GM23338 (cell line): Measurements from ENCODE around the gene PHC1. TPM values are rescaled to one million over a fixed set of nuclear protein-coding genes. Genes with fewer than 3 reads are reported as not detected.
A peak's percentile ranks its signal among the peaks of the same experiment; 100 is the strongest.

Experiments used
- ATAC-seq: fragments of 200-7000 bp; cut with Tn5 transposase; 3 replicates; pipeline ENCODE4 v1.9.1; 2020
- DNase-seq: peaks from one replicate; pipeline ENCODE4 v3.0.0-alpha.2; 2015; ENCODE audit warnings: low spot score
- H2AFZ ChIP-seq: fragments of 200-600 bp; sonication (generic); 2 replicates; pipeline ENCODE4 v1.8.0; 2016; ENCODE audit warnings: antibody characterized with exemption, mild to moderate bottlenecking, moderate library complexity
- H3F3A ChIP-seq: fragments of 200-600 bp; sonication (generic); replicated peaks from 2 replicates; pipeline ENCODE4 v1.8.0; 2017; ENCODE audit warnings: antibody characterized with exemption, mixed run types, low read depth
- H3K27ac ChIP-seq: fragments of 200-600 bp; sonication (generic); 2 replicates; pipeline ENCODE4 v1.6.1; 2016; ENCODE audit warnings: low read depth
- H3K27me3 ChIP-seq: fragments of 200-600 bp; sonication (generic); 2 replicates; pipeline ENCODE4 v1.8.0; 2016; ENCODE audit warnings: mild to moderate bottlenecking, mixed run types, moderate library complexity; ENCODE audit not compliant: insufficient read depth
- H3K36me3 ChIP-seq: fragments of 200-600 bp; sonication (generic); 2 replicates; pipeline ENCODE4 v1.8.0; 2016; ENCODE audit warnings: mild to moderate bottlenecking; ENCODE audit not compliant: insufficient read depth
- H3K4me1 ChIP-seq: fragments of 200-600 bp; sonication (generic); 2 replicates; pipeline ENCODE4 v1.8.0; 2016; ENCODE audit warnings: mild to moderate bottlenecking, moderate library complexity; ENCODE audit not compliant: insufficient read depth
- H3K4me2 ChIP-seq: fragments of 200-600 bp; sonication (generic); 2 replicates; pipeline ENCODE4 v1.7.1; 2017; ENCODE audit warnings: mixed run types
- H3K4me3 ChIP-seq: fragments of 200-600 bp; sonication (generic); 2 replicates; pipeline ENCODE4 v1.6.1; 2016; ENCODE audit warnings: mixed run types
- H3K79me2 ChIP-seq: fragments of 200-600 bp; sonication (generic); replicated peaks from 2 replicates; pipeline ENCODE4 v1.8.0; 2017; ENCODE audit warnings: mild to moderate bottlenecking; ENCODE audit not compliant: insufficient read depth
- H3K9me2 ChIP-seq: fragments of 200-600 bp; sonication (generic); 2 replicates; pipeline ENCODE4 v1.8.0; 2017; ENCODE audit not compliant: insufficient read depth
- H4K20me1 ChIP-seq: fragments of 200-600 bp; sonication (generic); replicated peaks from 2 replicates; pipeline ENCODE4 v1.8.0; 2017; ENCODE audit warnings: mild to moderate bottlenecking; ENCODE audit not compliant: insufficient read depth
- H3K27ac Mint-ChIP-seq: 2 replicates; pipeline ENCODE4 v1.8.0; 2020; ENCODE audit warnings: inconsistent platforms, mild to moderate bottlenecking, moderate library complexity, mixed read lengths
- H3K27me3 Mint-ChIP-seq: 3 replicates; pipeline ENCODE4 v1.8.0; 2022; ENCODE audit warnings: low read depth, mild to moderate bottlenecking, moderate library complexity, mixed read lengths, inconsistent platforms; ENCODE audit not compliant: insufficient read depth, poor library complexity
- H3K36me3 Mint-ChIP-seq: 3 replicates; pipeline ENCODE4 v1.8.0; 2021; ENCODE audit warnings: low read depth, mild to moderate bottlenecking, inconsistent platforms, moderate library complexity, mixed read lengths
- H3K4me1 Mint-ChIP-seq: 3 replicates; pipeline ENCODE4 v1.8.0; 2020; ENCODE audit warnings: mild to moderate bottlenecking, inconsistent platforms, mixed read lengths
- H3K4me3 Mint-ChIP-seq: 3 replicates; pipeline ENCODE4 v1.8.0; 2021; ENCODE audit warnings: moderate library complexity, mild to moderate bottlenecking, inconsistent platforms, mixed read lengths
- H3K9me3 Mint-ChIP-seq: 3 replicates; pipeline ENCODE4 v1.8.0; 2020; ENCODE audit warnings: moderate library complexity, mild to moderate bottlenecking, inconsistent platforms, mixed read lengths
- CREB1 ChIP-seq: fragments of 250-450 bp; sonication (Bioruptor Pico); IDR thresholded peaks from 2 replicates; pipeline ENCODE4 v1.5.0; 2020; ENCODE audit warnings: low read depth, mild to moderate bottlenecking, moderate library complexity
- EZH2 ChIP-seq: fragments of 200-600 bp; sonication (generic); IDR thresholded peaks from one replicate; pipeline ENCODE4 v1.8.0; 2017; ENCODE audit warnings: antibody characterized with exemption, mild to moderate bottlenecking, low read depth; ENCODE audit not compliant: unreplicated experiment
- JUNB ChIP-seq: IDR thresholded peaks from one replicate; pipeline ENCODE4 v1.6.1; 2016; ENCODE audit warnings: antibody characterized with exemption; ENCODE audit not compliant: unreplicated experiment
- NANOG ChIP-seq: IDR thresholded peaks from 2 replicates; pipeline ENCODE4 v1.6.1; 2016; ENCODE audit warnings: antibody characterized with exemption, borderline replicate concordance
- POLR2AphosphoS5 ChIP-seq: IDR thresholded peaks from 2 replicates; pipeline ENCODE4 v1.6.1; 2016; ENCODE audit warnings: antibody characterized with exemption, low read depth
- STAT1 ChIP-seq: IDR thresholded peaks from one replicate; pipeline ENCODE4 v1.6.1; 2016; ENCODE audit warnings: antibody characterized with exemption; ENCODE audit not compliant: unreplicated experiment
- ZNF114 ChIP-seq: fragments of 250-450 bp; sonication (Bioruptor Pico); IDR thresholded peaks from 2 replicates; pipeline ENCODE4 v1.5.0; 2020; ENCODE audit warnings: mild to moderate bottlenecking, moderate library complexity
- polyA plus RNA-seq: library from polyadenylated mRNA; unstranded; fragments of >200 nt; fragmentation: Nextera tagmentation; extraction: Ambion mirVana; gene quantifications from 2 replicates; pipeline ENCODE4 v1.2.1, GENCODE V29; 2016
- total RNA-seq: library from RNA; depleted of rRNA; stranded (reverse); fragments of >200 nt; shearing (Covaris generic); gene quantifications from 2 replicates; pipeline ENCODE4 v1.2.3, GENCODE V29; 2014
- TF ChIP-seq, protein P1 (sequence below), 2 experiments: fragments of 200-600 bp in 1 of 2; sonication (generic) in 1 of 2; conservative IDR thresholded peaks; 2 replicates each; pipeline versions ENCODE4 v1.5.1 to v1.6.1; 2016 to 2017; ENCODE audit warnings: antibody characterized with exemption in 2 of 2, low read depth in 2 of 2, mild to moderate bottlenecking in 2 of 2, moderate library complexity in 1 of 2
- TF ChIP-seq, protein P2 (sequence below): IDR thresholded peaks from one replicate; pipeline ENCODE4 v1.6.1; 2018; ENCODE audit warnings: antibody characterized with exemption; ENCODE audit not compliant: unreplicated experiment

The PHC1 gene
- total and polyA plus RNA-seq, 2 experiments from 2014 or later: 303 to 1,069 TPM

DNA sequence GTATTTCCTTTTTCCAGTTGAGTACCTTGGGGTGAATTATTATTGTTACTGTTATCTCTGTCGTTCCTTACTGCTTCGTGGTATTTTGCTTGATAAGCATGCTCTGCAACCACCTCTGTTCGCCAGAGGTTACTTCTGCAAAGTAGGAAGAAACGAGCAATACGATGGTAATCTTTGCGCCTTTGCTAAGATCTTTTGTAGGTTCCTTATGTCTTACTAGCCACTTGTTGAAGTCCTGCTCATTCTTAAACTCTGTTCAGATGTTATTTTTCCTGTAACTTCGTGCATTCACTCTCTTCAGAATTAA lies 35.9 kb downstream of the PHC1 start:
- peaks cover 43% of the 10 kb centered on the region for H3K79me2 ChIP-seq
- peaks cover 34% of the 10 kb centered on the region for H3K9me3 Mint-ChIP-seq

DNA sequence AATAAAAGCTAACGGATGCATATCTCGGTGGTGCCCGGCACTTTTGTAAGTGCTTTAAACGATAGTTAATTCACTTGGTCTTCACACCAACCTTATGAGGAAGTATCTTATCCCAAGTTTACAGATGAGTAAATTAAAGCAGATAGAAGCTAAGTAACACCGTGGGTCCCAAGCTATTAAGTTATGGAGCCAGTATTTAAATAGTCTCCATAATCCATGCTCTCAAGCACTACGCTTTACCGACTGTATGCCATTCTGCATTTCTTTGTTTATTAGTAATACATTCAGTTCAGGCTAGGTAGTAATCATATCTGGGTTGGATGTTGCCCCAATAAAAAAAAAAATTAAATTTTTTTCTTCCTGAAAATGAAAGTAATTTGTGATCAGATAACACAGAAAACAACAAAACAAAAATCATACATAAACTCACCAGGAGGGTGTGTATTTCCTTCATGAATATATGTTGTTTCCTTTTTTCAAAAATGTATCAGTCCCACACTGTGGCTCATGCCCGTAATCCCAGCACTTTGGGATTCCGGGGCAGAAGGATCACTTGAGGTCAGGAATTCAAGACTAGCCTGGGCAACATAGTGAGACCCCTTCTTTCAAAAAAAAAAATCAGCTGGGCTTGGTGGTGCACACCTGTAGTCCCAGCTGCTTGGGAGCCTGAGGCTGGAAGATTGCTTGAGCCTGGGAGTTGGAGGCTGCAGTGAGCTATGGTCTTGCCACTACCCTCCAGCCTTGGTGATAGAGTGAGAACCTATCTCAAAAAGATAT lies 36.6 kb downstream of the PHC1 start:
- no peak overlapping the region for H3K27ac Mint-ChIP-seq
- Histone ChIP-seq H3K4me1 (peaks cover 12% of the 10 kb centered on the region; the same call in 1 of the 2 replicates), H3K79me2 (peaks cover 39% of the 10 kb centered on the region), H3K4me2 (peak overlapping the region; percentile 95), H2AFZ (peak overlapping the region; percentile 86; the same call in 1 of the 2 replicates), H4K20me1 (peaks cover 24% of the 10 kb centered on the region), H3K27me3 (no peaks in the 10 kb centered on the region), H3K4me3 (peak overlapping the region; percentile 86), H3K27ac (no peak overlapping the region), H3K36me3 (peaks cover 23% of the 10 kb centered on the region; the same call in 1 of the 2 replicates), H3K9me2 (no peaks in the 10 kb centered on the region), H3F3A (peaks cover 11% of the 10 kb centered on the region)
- ATAC-seq (no peak), DNase-seq (no peak)
- H3K4me3 Mint-ChIP-seq: peak overlapping the region; percentile 91
- H3K4me1 Mint-ChIP-seq: peaks cover 12% of the 10 kb centered on the region
- H3K27me3 Mint-ChIP-seq: peaks cover 3% of the 10 kb centered on the region
- peaks cover 41% of the 10 kb centered on the region for H3K9me3 Mint-ChIP-seq
- H3K36me3 Mint-ChIP-seq: peaks cover 51% of the 10 kb centered on the region
- no peak for TF ChIP-seq ZNF114
- TF ChIP-seq EZH2: no peak
- TF ChIP-seq JUNB: no peak
- TF ChIP-seq CREB1: no peak
- no peak for TF ChIP-seq NANOG
- TF ChIP-seq, protein P1, sequence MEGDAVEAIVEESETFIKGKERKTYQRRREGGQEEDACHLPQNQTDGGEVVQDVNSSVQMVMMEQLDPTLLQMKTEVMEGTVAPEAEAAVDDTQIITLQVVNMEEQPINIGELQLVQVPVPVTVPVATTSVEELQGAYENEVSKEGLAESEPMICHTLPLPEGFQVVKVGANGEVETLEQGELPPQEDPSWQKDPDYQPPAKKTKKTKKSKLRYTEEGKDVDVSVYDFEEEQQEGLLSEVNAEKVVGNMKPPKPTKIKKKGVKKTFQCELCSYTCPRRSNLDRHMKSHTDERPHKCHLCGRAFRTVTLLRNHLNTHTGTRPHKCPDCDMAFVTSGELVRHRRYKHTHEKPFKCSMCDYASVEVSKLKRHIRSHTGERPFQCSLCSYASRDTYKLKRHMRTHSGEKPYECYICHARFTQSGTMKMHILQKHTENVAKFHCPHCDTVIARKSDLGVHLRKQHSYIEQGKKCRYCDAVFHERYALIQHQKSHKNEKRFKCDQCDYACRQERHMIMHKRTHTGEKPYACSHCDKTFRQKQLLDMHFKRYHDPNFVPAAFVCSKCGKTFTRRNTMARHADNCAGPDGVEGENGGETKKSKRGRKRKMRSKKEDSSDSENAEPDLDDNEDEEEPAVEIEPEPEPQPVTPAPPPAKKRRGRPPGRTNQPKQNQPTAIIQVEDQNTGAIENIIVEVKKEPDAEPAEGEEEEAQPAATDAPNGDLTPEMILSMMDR (conservative IDR thresholded peaks at IDR 0.05; ENCODE audit: low read depth in 2 of 2): no peak
- no peak for TF ChIP-seq STAT1

More for the DNA sequence above, 35.9 kb downstream of the PHC1 start:
- ATAC-seq: peak; percentile 6
- H3F3A ChIP-seq: peaks cover 17% of the 10 kb centered on the region
- Mint-ChIP-seq H3K36me3 (peaks cover 47% of the 10 kb centered on the region), H3K27me3 (peaks cover 3% of the 10 kb centered on the region), H3K4me1 (peaks cover 12% of the 10 kb centered on the region), H3K4me3 (peak overlapping the region; percentile 91), H3K27ac (peak overlapping the region; percentile 85)
- H3K4me3 ChIP-seq: peak overlapping the region; percentile 86
- no peak for DNase-seq
- peaks cover 28% of the 10 kb centered on the region for H4K20me1 ChIP-seq
- H3K27me3 ChIP-seq: no peaks in the 10 kb centered on the region
- no peaks in the 10 kb centered on the region for H3K9me2 ChIP-seq
- H2AFZ ChIP-seq: peak overlapping the region; percentile 86
- peak overlapping the region; percentile 95 for H3K4me2 ChIP-seq
- H3K27ac ChIP-seq: peak overlapping the region; percentile 97
- peaks cover 20% of the 10 kb centered on the region; the same call in 1 of the 2 replicates for H3K36me3 ChIP-seq
- peaks cover 12% of the 10 kb centered on the region; the same call in 1 of the 2 replicates for H3K4me1 ChIP-seq
- TF ChIP-seq STAT1 (no peak), EZH2 (no peak), POLR2AphosphoS5 (no peak), CREB1 (no peak), ZNF114 (no peak)
- TF ChIP-seq, protein P2, sequence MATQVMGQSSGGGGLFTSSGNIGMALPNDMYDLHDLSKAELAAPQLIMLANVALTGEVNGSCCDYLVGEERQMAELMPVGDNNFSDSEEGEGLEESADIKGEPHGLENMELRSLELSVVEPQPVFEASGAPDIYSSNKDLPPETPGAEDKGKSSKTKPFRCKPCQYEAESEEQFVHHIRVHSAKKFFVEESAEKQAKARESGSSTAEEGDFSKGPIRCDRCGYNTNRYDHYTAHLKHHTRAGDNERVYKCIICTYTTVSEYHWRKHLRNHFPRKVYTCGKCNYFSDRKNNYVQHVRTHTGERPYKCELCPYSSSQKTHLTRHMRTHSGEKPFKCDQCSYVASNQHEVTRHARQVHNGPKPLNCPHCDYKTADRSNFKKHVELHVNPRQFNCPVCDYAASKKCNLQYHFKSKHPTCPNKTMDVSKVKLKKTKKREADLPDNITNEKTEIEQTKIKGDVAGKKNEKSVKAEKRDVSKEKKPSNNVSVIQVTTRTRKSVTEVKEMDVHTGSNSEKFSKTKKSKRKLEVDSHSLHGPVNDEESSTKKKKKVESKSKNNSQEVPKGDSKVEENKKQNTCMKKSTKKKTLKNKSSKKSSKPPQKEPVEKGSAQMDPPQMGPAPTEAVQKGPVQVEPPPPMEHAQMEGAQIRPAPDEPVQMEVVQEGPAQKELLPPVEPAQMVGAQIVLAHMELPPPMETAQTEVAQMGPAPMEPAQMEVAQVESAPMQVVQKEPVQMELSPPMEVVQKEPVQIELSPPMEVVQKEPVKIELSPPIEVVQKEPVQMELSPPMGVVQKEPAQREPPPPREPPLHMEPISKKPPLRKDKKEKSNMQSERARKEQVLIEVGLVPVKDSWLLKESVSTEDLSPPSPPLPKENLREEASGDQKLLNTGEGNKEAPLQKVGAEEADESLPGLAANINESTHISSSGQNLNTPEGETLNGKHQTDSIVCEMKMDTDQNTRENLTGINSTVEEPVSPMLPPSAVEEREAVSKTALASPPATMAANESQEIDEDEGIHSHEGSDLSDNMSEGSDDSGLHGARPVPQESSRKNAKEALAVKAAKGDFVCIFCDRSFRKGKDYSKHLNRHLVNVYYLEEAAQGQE: no peak
- TF ChIP-seq, protein P1 (conservative IDR thresholded peaks at IDR 0.05; ENCODE audit: low read depth in 2 of 2): no peak
